H1 (cell line): Measurements from ENCODE around the gene RPL3. TPM values are rescaled to one million over a fixed set of nuclear protein-coding genes. Genes with fewer than 3 reads are reported as not detected.

Experiments
- CTCF ChIA-PET: fragments of 300-600 bp; sonication (Branson Sonifier 250); formaldehyde crosslinking; loops from one replicate; lab custom pipeline; 2021; ENCODE audit not compliant: partially characterized antibody; lab: Charles Lee
- POLR2A ChIA-PET: fragments of 300-600 bp; sonication (Branson Sonifier 250); formaldehyde crosslinking; loops from one replicate; lab custom pipeline; 2021; ENCODE audit warnings: inconsistent platforms; ENCODE audit not compliant: partially characterized antibody; lab: Charles Lee
- DNase-seq, 2 experiments: peaks; one replicate each; pipeline versions ENCODE4 v3.0.0 to v3.0.0-alpha.2; 2010 to 2022; ENCODE audit warnings: low spot score in 2 of 2, low read depth in 1 of 2, mixed read lengths in 1 of 2
- FAIRE-seq: peaks from 2 replicates; lab custom pipeline; 2011; peaks lifted over from hg19 to GRCh38; lab: Jason Lieb, UNC
- H2AFZ ChIP-seq: 2 replicates; pipeline ENCODE4 v1.8.1; 2012; ENCODE audit warnings: low read length, inconsistent platforms
- H2AK5ac ChIP-seq: 2 replicates; pipeline ENCODE4 v1.6.1; 2013; ENCODE audit warnings: low read depth, low read length
- H2BK120ac ChIP-seq: replicated peaks from 2 replicates; pipeline ENCODE3; 2013; ENCODE audit warnings: low read depth, low read length, inconsistent platforms
- H2BK12ac ChIP-seq: 2 replicates; pipeline ENCODE4 v1.6.1; 2013; ENCODE audit warnings: low read depth, low read length
- H2BK15ac ChIP-seq: 2 replicates; pipeline ENCODE4 v1.6.1; 2013; ENCODE audit warnings: low read length
- H2BK20ac ChIP-seq: 2 replicates; pipeline ENCODE4 v1.6.1; 2013; ENCODE audit warnings: low read length
- H2BK5ac ChIP-seq: 2 replicates; pipeline ENCODE4 v1.6.1; 2013; ENCODE audit warnings: low read depth, low read length
- H3K14ac ChIP-seq: 2 replicates; pipeline ENCODE4 v1.6.1; 2013; ENCODE audit warnings: inconsistent platforms; ENCODE audit not compliant: insufficient read length
- H3K18ac ChIP-seq: 2 replicates; pipeline ENCODE4 v1.6.1; 2013; ENCODE audit warnings: low read length; ENCODE audit errors: extremely low read depth
- H3K23ac ChIP-seq: 2 replicates; pipeline ENCODE4 v1.6.1; 2013; ENCODE audit warnings: inconsistent platforms; ENCODE audit not compliant: insufficient read length
- H3K23me2 ChIP-seq: 2 replicates; pipeline ENCODE4 v1.6.1; 2013; ENCODE audit warnings: low read depth, low read length
- H3K27ac ChIP-seq: 2 replicates; pipeline ENCODE4 v1.6.1; 2011; ENCODE audit warnings: low read depth, low read length, inconsistent platforms
- H3K27me3 ChIP-seq, 4 experiments: replicated peaks in 1 of 4; 1 replicate in 1 of 4; 2 replicates in 3 of 4; pipeline versions ENCODE4 v1.6.1 to v1.8.1; 2011 to 2013; ENCODE audit warnings: low read length in 3 of 4, mild to moderate bottlenecking in 3 of 4, inconsistent platforms in 2 of 4, mixed read lengths in 2 of 4, moderate library complexity in 1 of 4; ENCODE audit not compliant: control insufficient read depth in 3 of 4, insufficient read depth in 3 of 4; ENCODE audit errors: extremely low read depth in 1 of 4
- H3K36me3 ChIP-seq, 4 experiments: 2 replicates each; pipeline versions ENCODE4 v1.6.1 to v1.8.1; 2011 to 2013; ENCODE audit warnings: mild to moderate bottlenecking in 4 of 4, low read length in 3 of 4, moderate library complexity in 2 of 4, control low read depth in 1 of 4, inconsistent platforms in 1 of 4; ENCODE audit not compliant: insufficient read depth in 4 of 4, control insufficient read depth in 2 of 4
- H3K4ac ChIP-seq: replicated peaks from 2 replicates; pipeline ENCODE3; 2013; ENCODE audit warnings: low read length, low read depth, mixed read lengths, inconsistent platforms; ENCODE audit not compliant: insufficient read length
- H3K4me1 ChIP-seq, 4 experiments: replicated peaks in 1 of 4; 1 replicate in 1 of 4; 2 replicates in 3 of 4; pipeline versions ENCODE4 v1.6.1 to v1.8.1; 2011 to 2013; ENCODE audit warnings: low read length in 3 of 4, inconsistent platforms in 2 of 4, mixed read lengths in 1 of 4; ENCODE audit not compliant: insufficient read depth in 4 of 4, control insufficient read depth in 3 of 4
- H3K4me2 ChIP-seq, 2 experiments: 2 replicates each; pipeline versions ENCODE4 v1.6.1 to v1.8.1; 2011 to 2013; ENCODE audit warnings: low read depth in 2 of 2, low read length in 2 of 2, control low read depth in 1 of 2, inconsistent platforms in 1 of 2, mild to moderate bottlenecking in 1 of 2; ENCODE audit not compliant: insufficient read depth in 1 of 2
- H3K4me3 ChIP-seq, 4 experiments: fragments of 200-600, 300-600 bp in 1 of 4; sonication (generic), shearing (Covaris generic), sonication (Bioruptor Twin) in 1 of 4; 2 replicates each; pipeline versions ENCODE4 v1.5.1 to v1.8.1; 2011 to 2016; ENCODE audit warnings: low read length in 4 of 4, low read depth in 3 of 4, control low read depth in 2 of 4, inconsistent platforms in 2 of 4, mild to moderate bottlenecking in 2 of 4, mixed read lengths in 1 of 4, moderate library complexity in 1 of 4; ENCODE audit not compliant: insufficient read depth in 2 of 4; ENCODE audit errors: extremely low read depth in 1 of 4
- H3K56ac ChIP-seq: replicated peaks from 2 replicates; pipeline ENCODE3; 2013; ENCODE audit warnings: low read depth, mild to moderate bottlenecking, mixed read lengths, low read length, inconsistent platforms; ENCODE audit not compliant: insufficient read length
- H3K79me1 ChIP-seq: 2 replicates; pipeline ENCODE4 v1.6.1; 2013; ENCODE audit warnings: low read depth, low read length, control low read depth
- H3K79me2 ChIP-seq, 2 experiments: 2 replicates each; pipeline versions ENCODE4 v1.6.1 to v1.8.1; 2012 to 2013; ENCODE audit warnings: low read length in 2 of 2, mild to moderate bottlenecking in 2 of 2, inconsistent platforms in 1 of 2; ENCODE audit not compliant: insufficient read depth in 2 of 2, control insufficient read depth in 1 of 2
- H3K9ac ChIP-seq, 4 experiments: replicated peaks in 1 of 4; 1 replicate in 1 of 4; 2 replicates in 3 of 4; pipeline versions ENCODE4 v1.6.1 to v1.8.1; 2011 to 2013; ENCODE audit warnings: low read depth in 3 of 4, low read length in 3 of 4, control low read depth in 2 of 4, mild to moderate bottlenecking in 2 of 4, moderate library complexity in 2 of 4, inconsistent platforms in 1 of 4; ENCODE audit errors: extremely low read depth in 1 of 4
- H3K9me3 ChIP-seq, 2 experiments: 2 replicates each; pipeline versions ENCODE4 v1.6.1 to v1.8.1; 2012 to 2013; ENCODE audit warnings: mild to moderate bottlenecking in 2 of 2, moderate library complexity in 2 of 2, control low read depth in 1 of 2, inconsistent platforms in 1 of 2, low read depth in 1 of 2, low read length in 1 of 2, mixed read lengths in 1 of 2; ENCODE audit not compliant: insufficient read depth in 2 of 2
- H4K20me1 ChIP-seq, 2 experiments: replicated peaks in 1 of 2; 2 replicates each; pipeline versions ENCODE3 to v1.8.1; 2011 to 2013; ENCODE audit warnings: inconsistent platforms in 2 of 2, low read length in 2 of 2, mild to moderate bottlenecking in 1 of 2; ENCODE audit not compliant: insufficient read depth in 2 of 2, control insufficient read depth in 1 of 2
- H4K5ac ChIP-seq: 2 replicates; pipeline ENCODE4 v1.6.1; 2013; ENCODE audit warnings: low read length, low read depth, mixed read lengths, inconsistent platforms; ENCODE audit not compliant: insufficient read length
- H4K8ac ChIP-seq: 2 replicates; pipeline ENCODE4 v1.8.0; 2013; ENCODE audit warnings: mild to moderate bottlenecking, moderate library complexity, low read length, inconsistent platforms; ENCODE audit not compliant: insufficient read depth; ENCODE audit errors: extremely low read depth
- H4K91ac ChIP-seq: replicated peaks from 2 replicates; pipeline ENCODE3; 2013; ENCODE audit warnings: low read length, mixed read lengths, inconsistent platforms; ENCODE audit not compliant: insufficient read length
- CTCF ChIP-seq, 3 experiments: IDR thresholded peaks; 1 replicate in 2 of 3; 2 replicates in 1 of 3; pipeline versions ENCODE4 v1.5.1 to v1.6.1; 2011; ENCODE audit warnings: low read length in 3 of 3, mild to moderate bottlenecking in 3 of 3, inconsistent platforms in 2 of 3, low read depth in 1 of 3, moderate library complexity in 1 of 3; ENCODE audit not compliant: insufficient read depth in 1 of 3; ENCODE audit errors: control extremely low read depth in 1 of 3
- POU5F1 ChIP-seq: IDR thresholded peaks from 2 replicates; pipeline ENCODE4 v1.6.1; 2011; ENCODE audit warnings: low read depth, mild to moderate bottlenecking, low read length, moderate library complexity
- RNF2 ChIP-seq: fragments of 200-900, 300-1000 bp; sonication (generic); IDR thresholded peaks from 2 replicates; pipeline ENCODE4 v1.7.1; 2016; ENCODE audit warnings: borderline replicate concordance, low read depth, mild to moderate bottlenecking, antibody characterized with exemption, low read length; ENCODE audit not compliant: poor library complexity, severe bottlenecking; ENCODE audit errors: missing control alignments
- RXRA ChIP-seq: IDR thresholded peaks from 2 replicates; pipeline ENCODE4 v1.6.1; 2011; ENCODE audit warnings: low read depth, mild to moderate bottlenecking, low read length, moderate library complexity; ENCODE audit not compliant: insufficient read depth
- TAF7 ChIP-seq: optimal IDR thresholded peaks from 2 replicates; pipeline ENCODE3; 2011; ENCODE audit warnings: low read depth, mild to moderate bottlenecking, inconsistent platforms, low read length, moderate library complexity, borderline replicate concordance
- WGBS, 2 experiments: shearing (Covaris generic) in 1 of 2; methylation state at CpG; one replicate each; pipeline versions ENCODE4 v1.1.6 to v1.1.7; 2013 to 2015; ENCODE audit warnings: low lambda C conversion rate in 2 of 2, mixed read lengths in 2 of 2, inconsistent platforms in 1 of 2, low coverage in 1 of 2, missing lambda C conversion rate in 1 of 2; ENCODE audit not compliant: insufficient replicate concordance in 2 of 2, insufficient coverage in 1 of 2, insufficient read length in 1 of 2; ENCODE audit errors: extremely low coverage in 1 of 2, missing lambda C conversion rate in 1 of 2; 5-methylcytosine and 5-hydroxymethylcytosine counted together
- polyA plus RNA-seq, 7 experiments: library from polyadenylated mRNA; depleted of rRNA in 3 of 7; stranded (reverse) in 5 of 7; unstranded in 2 of 7; fragments of >200 nt in 5 of 7; fragments of 200-250 nt in 2 of 7; gene quantifications; 1 replicate in 5 of 7; 2 replicates in 1 of 7; 4 replicates in 1 of 7; pipeline versions ENCODE4 v1.2.1 to v1.2.3, GENCODE V29; 2011 to 2013; ENCODE audit warnings: missing spikeins in 2 of 7, mixed read lengths in 2 of 7
- total RNA-seq: library from RNA; stranded (reverse); fragmentation: NEBNext Ultra II Directional; extraction: Animal tissue kit (Norgen Biotek cat#: 25700); gene quantifications from 2 replicates; pipeline ENCODE4 v1.2.1, GENCODE V29; 2021

Gene RPL3
- total and polyA plus RNA-seq, 2 of the 8 experiments (the other 6 are each of a cell fraction or from before 2014, with no cell fraction given), result 2,865 to 5,466 TPM

GRCh38 chr22:39275814-39276439 is 43.5 kb downstream of the RPL3 start:
- ChIA-PET POLR2A (interaction anchor here (1.6 to 37.3 kb wide), 2 partner anchors 39 to 41 kb away, joined by 7 to 692 read pairs; partner anchors contain the start of gene RPL3), CTCF (interaction anchor here (1.9 kb wide), 1 partner anchor 31 kb away, joined by 5 read pairs; no protein-coding TSS in a partner anchor)
- H3K79me1 ChIP-seq, result no peaks in the 10 kb centered on the region
- DNase-seq, result no peak
- H3K4me1 ChIP-seq, result peaks cover 0 to 10% (median 7%) of the 10 kb centered on the region in 4 experiments; a peak in 6 of 7 replicates
- TF ChIP-seq RXRA (no peak), POU5F1 (no peak), RNF2 (no peak), TAF7 (no peak), CTCF (IDR thresholded peaks at IDR 0.05; ENCODE audit: control extremely low read depth in 1 of 3, insufficient read depth in 1 of 3, low read depth in 1 of 3, low read length in 3 of 3) (peak in 1 of 3 experiments; percentile 12; a peak in 1 of 4 replicates)
- H3K4me3 ChIP-seq, result no peak overlapping the region
- no peak overlapping the region for H3K56ac ChIP-seq
- H2BK12ac ChIP-seq, result 0 out of 2 replicates have a peak overlapping the region, but pooled peaks have one; percentile 60
- no peaks in the 10 kb centered on the region for H3K79me2 ChIP-seq
- peak overlapping the region; percentile 69 for H4K91ac ChIP-seq
- no peak overlapping the region for H3K4me2 ChIP-seq
- H2BK15ac ChIP-seq, result 0 out of 2 replicates have a peak overlapping the region, but pooled peaks have one; percentile 61
- no peak overlapping the region for H3K23ac ChIP-seq
- no peak overlapping the region for H3K27ac ChIP-seq
- H2AFZ ChIP-seq, result no peak overlapping the region
- peak overlapping the region; percentile 74; the same call in 1 of the 2 replicates for H4K8ac ChIP-seq
- H3K4ac ChIP-seq, result no peak overlapping the region
- no peak overlapping the region for H4K5ac ChIP-seq
- no peak overlapping the region for H2BK120ac ChIP-seq
- no peaks in the 10 kb centered on the region for H3K36me3 ChIP-seq
- H3K18ac ChIP-seq, result peak overlapping the region; percentile 78
- H3K9ac ChIP-seq, result no peak overlapping the region
- H3K23me2 ChIP-seq, result no peaks in the 10 kb centered on the region
- H4K20me1 ChIP-seq, result no peaks in the 10 kb centered on the region
- H3K27me3 ChIP-seq, result no peaks in the 10 kb centered on the region
- H2BK5ac ChIP-seq, result no peak overlapping the region
- H3K9me3 ChIP-seq, result peaks cover 5 to 7% of the 10 kb centered on the region in 2 experiments; a peak in 2 of 4 replicates
- no peak overlapping the region for H2BK20ac ChIP-seq
- no peak overlapping the region for H3K14ac ChIP-seq
- FAIRE-seq, result no peak
- 0 out of 2 replicates have a peak overlapping the region, but pooled peaks have one; percentile 2 for H2AK5ac ChIP-seq
- WGBS, 2 experiments, result 86% methylated on average over 9 of the region's 9 CpGs; no CpG with 5 or more reads in 1 of the 2 experiments
